ENCODE measurements around the gene STX1B.
A peak's percentile ranks its signal among the peaks of the same experiment; 100 is the strongest.
"Not testable (repeated sequence)": the region's sequence is repeated elsewhere in the genome, so short reads cannot be mapped to it uniquely, and the experiment has no call there.

Gene STX1B

GRCh38 chr16:30941600-30942425 is 68.6 kb downstream of the STX1B start:
- DNase-seq = peak; percentile 85 to 91
- TF ChIP-seq POLR2A (IDR thresholded peaks at IDR 0.05; ENCODE audit: low read length) (no peak), GATA1 (IDR thresholded peaks at IDR 0.05; ENCODE audit: low read depth, low read length) (no peak)

- DNase-seq = not testable (repeated sequence)
Measured at GRCh38 chr16:30939571-30939970, 70.9 kb downstream of the STX1B start.
